Thoracic aorta (tissue), 2 donors: Measurements from ENCODE around the gene WNK4. TPM values are rescaled to one million over a fixed set of nuclear protein-coding genes. Genes with fewer than 3 reads are reported as not detected.

Experiments used
- ATAC-seq: fragments of 150-250 bp; one replicate; pipeline ENCODE4 v1.8.0; 2017; ENCODE audit warnings: low read depth; ENCODE audit not compliant: insufficient number of reproducible peaks, low FRiP score
- DNase-seq: peaks from one replicate; pipeline ENCODE4 v3.0.0-alpha.2; 2020; ENCODE audit warnings: low spot score
- H3K27ac ChIP-seq, 2 donors: fragments of 200-600 bp; sonication (generic); 1 replicate in 1 of 2; 2 replicates in 1 of 2; pipeline ENCODE4 v1.5.1; 2016; ENCODE audit warnings: mild to moderate bottlenecking in 2 of 2, moderate library complexity in 2 of 2
- H3K27me3 ChIP-seq: fragments of 200-600 bp; sonication (generic); replicated peaks from 2 replicates; pipeline ENCODE4 v1.6.0; 2016; ENCODE audit warnings: mild to moderate bottlenecking; ENCODE audit not compliant: insufficient read depth
- H3K36me3 ChIP-seq: fragments of 200-600 bp; sonication (generic); one replicate; pipeline ENCODE4 v1.5.1; 2016
- H3K4me1 ChIP-seq, 2 donors: fragments of 200-600 bp; sonication (generic); 1 replicate in 1 of 2; 2 replicates in 1 of 2; pipeline versions ENCODE4 v1.5.1 to v1.6.0; 2016; ENCODE audit warnings: low read depth in 2 of 2, mild to moderate bottlenecking in 1 of 2; ENCODE audit not compliant: control insufficient read depth in 1 of 2
- H3K4me3 ChIP-seq: fragments of 200-600 bp; sonication (generic); 2 replicates; pipeline ENCODE4 v1.5.1; 2016; ENCODE audit warnings: mild to moderate bottlenecking
- H3K9me3 ChIP-seq: fragments of 200-600 bp; sonication (generic); 2 replicates; pipeline ENCODE4 v1.5.1; 2016
- CTCF ChIP-seq: fragments of 200-600 bp; sonication (generic); IDR thresholded peaks from one replicate; pipeline ENCODE4 v1.5.1; 2019; ENCODE audit warnings: antibody characterized with exemption
- total RNA-seq, 2 donors: library from RNA; depleted of rRNA; stranded (reverse); fragments of >200 nt; gene quantifications; one replicate each; pipeline versions ENCODE4 v1.1.0 to v1.2.3, GENCODE V29; 2016

Gene WNK4
- total RNA-seq, 2 donors from 2014 or later: not detected

DNA sequence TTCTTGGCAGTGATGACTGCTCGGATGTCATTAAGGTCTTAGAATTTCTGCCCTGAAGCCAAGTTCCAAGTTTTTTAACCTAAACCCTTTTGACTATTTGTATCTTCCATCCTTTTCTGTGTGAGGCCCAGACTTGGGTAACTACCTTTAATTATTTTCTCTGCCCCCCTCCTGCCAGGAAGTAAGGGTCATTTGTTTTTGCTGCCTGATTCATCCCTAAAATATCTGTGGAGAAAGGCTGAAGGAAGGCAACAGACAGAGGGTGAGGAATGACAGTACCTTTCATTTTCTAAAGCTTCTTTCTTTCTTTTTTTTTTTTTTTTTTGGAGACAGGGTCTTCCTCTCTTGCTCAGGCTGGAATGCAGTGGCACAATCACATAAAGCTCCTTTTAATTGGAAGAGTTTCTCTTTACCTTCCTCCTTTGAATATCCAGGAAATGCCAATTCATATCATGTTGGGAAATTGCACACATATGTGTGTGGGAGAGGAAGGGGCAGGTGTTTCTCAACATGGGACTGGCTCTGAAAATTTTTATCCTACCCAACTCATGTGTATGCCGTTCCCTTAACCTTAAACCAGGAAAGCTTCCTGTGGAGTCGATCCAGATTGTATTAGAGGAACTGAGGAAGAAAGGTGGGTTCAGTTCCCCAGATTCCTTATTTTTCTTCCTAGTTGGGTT is 6.2 kb upstream of the WNK4 start:
- Histone ChIP-seq H3K9me3 (no peaks in the 10 kb centered on the region), H3K4me3 (peak overlapping the region; percentile 91), H3K27me3 (no peaks in the 10 kb centered on the region), H3K36me3 (peaks cover 36% of the 10 kb centered on the region), H3K27ac (peak overlapping the region in 1 of 2 donors; percentile 82), H3K4me1 (peaks cover 3 to 8% of the 10 kb centered on the region in 2 donors)
- no peak for TF ChIP-seq CTCF
- no peak for DNase-seq
- ATAC-seq: no peak

GRCh38 chr17:42775534-42776098 is 4.8 kb upstream of the WNK4 start:
- peaks cover 40% of the 10 kb centered on the region for H3K36me3 ChIP-seq
- no peak overlapping the region for H3K4me3 ChIP-seq
- no peaks in the 10 kb centered on the region for H3K9me3 ChIP-seq
- ATAC-seq (no peak), DNase-seq (no peak)
- H3K4me1 ChIP-seq: peaks cover 7 to 18% of the 10 kb centered on the region in 2 donors
- H3K27me3 ChIP-seq: no peaks in the 10 kb centered on the region
- no peak overlapping the region for H3K27ac ChIP-seq
- no peak for TF ChIP-seq CTCF

- Histone ChIP-seq H3K27ac (no peak overlapping the region), H3K4me3 (no peak overlapping the region), H3K36me3 (peaks cover 40% of the 10 kb centered on the region), H3K4me1 (peaks cover 7 to 22% of the 10 kb centered on the region in 2 donors), H3K9me3 (no peaks in the 10 kb centered on the region), H3K27me3 (peaks cover 9% of the 10 kb centered on the region)
- TF ChIP-seq CTCF: no peak
- no peak for DNase-seq
- ATAC-seq: no peak
Observed at GRCh38 chr17:42778570-42778969, 1.8 kb upstream of the WNK4 start.

GRCh38 chr17:42779304-42779935 is 990 bp upstream of the WNK4 start:
- Histone ChIP-seq H3K4me1 (peaks cover 3 to 15% of the 10 kb centered on the region in 2 donors), H3K36me3 (peaks cover 40% of the 10 kb centered on the region), H3K9me3 (no peaks in the 10 kb centered on the region), H3K4me3 (no peak overlapping the region), H3K27me3 (peaks cover 9% of the 10 kb centered on the region), H3K27ac (no peak overlapping the region)
- ATAC-seq: no peak
- TF ChIP-seq CTCF: no peak
- no peak for DNase-seq

DNA sequence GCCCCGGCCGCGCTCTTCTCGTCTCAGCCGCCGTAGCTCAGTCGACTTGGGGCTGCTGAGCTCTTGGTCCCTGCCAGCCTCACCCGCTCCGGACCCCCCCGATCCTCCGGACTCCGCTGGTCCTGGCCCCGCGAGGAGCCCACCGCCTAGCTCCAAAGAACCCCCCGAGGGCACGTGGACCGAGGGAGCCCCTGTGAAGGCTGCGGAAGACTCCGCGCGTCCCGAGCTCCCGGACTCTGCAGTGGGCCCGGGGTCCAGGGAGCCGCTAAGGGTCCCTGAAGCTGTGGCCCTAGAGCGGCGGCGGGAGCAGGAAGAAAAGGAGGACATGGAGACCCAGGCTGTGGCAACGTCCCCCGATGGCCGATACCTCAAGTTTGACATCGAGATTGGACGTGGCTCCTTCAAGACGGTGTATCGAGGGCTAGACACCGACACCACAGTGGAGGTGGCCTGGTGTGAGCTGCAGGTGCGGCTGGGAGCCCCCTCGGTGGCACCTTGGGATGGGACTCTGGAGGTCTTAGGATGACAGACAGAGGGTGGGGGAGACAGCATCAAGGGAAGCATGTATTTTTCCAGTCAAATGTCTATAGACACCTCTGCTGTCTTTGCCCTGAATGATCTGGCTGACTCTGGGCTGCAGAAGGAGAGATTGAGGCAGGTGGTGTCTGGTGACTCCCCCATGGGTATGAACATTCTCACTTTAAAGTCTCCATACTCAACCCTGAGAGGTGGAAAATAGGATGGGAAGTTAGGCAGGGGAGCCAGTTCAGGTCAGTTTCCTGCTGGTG is 635 bp downstream of the WNK4 start:
- H3K27ac ChIP-seq: no peak overlapping the region
- no peak for TF ChIP-seq CTCF
- ATAC-seq (no peak), DNase-seq (no peak)
- H3K9me3 ChIP-seq: no peaks in the 10 kb centered on the region
- H3K4me3 ChIP-seq: peak overlapping the region; percentile 50
- H3K4me1 ChIP-seq: peaks cover 3 to 21% of the 10 kb centered on the region in 2 donors
- H3K27me3 ChIP-seq: peaks cover 9% of the 10 kb centered on the region
- H3K36me3 ChIP-seq: peaks cover 31% of the 10 kb centered on the region
